ENCODE measurements around the gene NXPH2.

DNA sequence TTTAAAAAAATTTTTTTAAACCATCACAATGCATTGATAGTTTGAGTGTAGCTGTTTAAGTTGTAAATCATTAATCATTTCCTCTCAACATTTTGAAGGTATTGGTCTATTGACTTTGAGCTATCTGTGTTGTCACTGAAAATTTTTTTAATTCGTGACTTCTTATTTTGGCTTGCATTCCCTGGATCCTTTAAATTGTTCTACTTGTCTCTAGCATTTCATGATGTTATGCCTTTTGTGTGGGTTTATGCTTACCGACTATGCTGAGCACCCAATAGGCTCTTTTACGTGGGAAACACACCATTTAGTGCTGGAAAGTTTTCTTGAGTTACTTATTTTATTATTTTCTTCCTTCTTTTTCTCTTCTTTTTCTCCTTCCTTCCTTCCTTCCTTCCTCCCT, 31.2 kb upstream of the NXPH2 start:
- TF ChIP-seq SIN3A (IDR thresholded peaks at IDR 0.05; ENCODE audit: borderline replicate concordance, insufficient read depth, low read length) (no peak), POLR2AphosphoS5 (IDR thresholded peaks at IDR 0.05; ENCODE audit: low read depth, low read length) (no peak), TAF1 (IDR thresholded peaks at IDR 0.05; ENCODE audit: borderline replicate concordance, insufficient read depth, low read length) (no peak), FOXP2 (optimal IDR thresholded peaks at IDR 0.05; ENCODE audit: borderline replicate concordance, extremely low read depth, extremely low read length, insufficient read depth) (no peak)
- TF ChIP-seq, protein P1, sequence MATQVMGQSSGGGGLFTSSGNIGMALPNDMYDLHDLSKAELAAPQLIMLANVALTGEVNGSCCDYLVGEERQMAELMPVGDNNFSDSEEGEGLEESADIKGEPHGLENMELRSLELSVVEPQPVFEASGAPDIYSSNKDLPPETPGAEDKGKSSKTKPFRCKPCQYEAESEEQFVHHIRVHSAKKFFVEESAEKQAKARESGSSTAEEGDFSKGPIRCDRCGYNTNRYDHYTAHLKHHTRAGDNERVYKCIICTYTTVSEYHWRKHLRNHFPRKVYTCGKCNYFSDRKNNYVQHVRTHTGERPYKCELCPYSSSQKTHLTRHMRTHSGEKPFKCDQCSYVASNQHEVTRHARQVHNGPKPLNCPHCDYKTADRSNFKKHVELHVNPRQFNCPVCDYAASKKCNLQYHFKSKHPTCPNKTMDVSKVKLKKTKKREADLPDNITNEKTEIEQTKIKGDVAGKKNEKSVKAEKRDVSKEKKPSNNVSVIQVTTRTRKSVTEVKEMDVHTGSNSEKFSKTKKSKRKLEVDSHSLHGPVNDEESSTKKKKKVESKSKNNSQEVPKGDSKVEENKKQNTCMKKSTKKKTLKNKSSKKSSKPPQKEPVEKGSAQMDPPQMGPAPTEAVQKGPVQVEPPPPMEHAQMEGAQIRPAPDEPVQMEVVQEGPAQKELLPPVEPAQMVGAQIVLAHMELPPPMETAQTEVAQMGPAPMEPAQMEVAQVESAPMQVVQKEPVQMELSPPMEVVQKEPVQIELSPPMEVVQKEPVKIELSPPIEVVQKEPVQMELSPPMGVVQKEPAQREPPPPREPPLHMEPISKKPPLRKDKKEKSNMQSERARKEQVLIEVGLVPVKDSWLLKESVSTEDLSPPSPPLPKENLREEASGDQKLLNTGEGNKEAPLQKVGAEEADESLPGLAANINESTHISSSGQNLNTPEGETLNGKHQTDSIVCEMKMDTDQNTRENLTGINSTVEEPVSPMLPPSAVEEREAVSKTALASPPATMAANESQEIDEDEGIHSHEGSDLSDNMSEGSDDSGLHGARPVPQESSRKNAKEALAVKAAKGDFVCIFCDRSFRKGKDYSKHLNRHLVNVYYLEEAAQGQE (IDR thresholded peaks at IDR 0.05; ENCODE audit: insufficient read depth in 1 of 2, low read depth in 2 of 2, low read length in 2 of 2) = no peak

Data from PFSK-1 (cell line).